ENCODE measurements around the gene SPRED1.
"Not testable (repeated sequence)": the region's sequence is repeated elsewhere in the genome, so short reads cannot be mapped to it uniquely, and the experiment has no call there.

GRCh38 chr15:38272431-38272830 lies 19.8 kb downstream of the SPRED1 start:
- not testable (repeated sequence) for TF ChIP-seq CTCF (conservative IDR thresholded peaks at IDR 0.05; ENCODE audit: low read length); EZH2phosphoT487 (IDR thresholded peaks at IDR 0.05; ENCODE audit: borderline replicate concordance, low read depth, low read length)

All from OCI-LY7 (cell line).